Natural killer cell (primary cell): ENCODE results near the gene TLE3. TPM values are rescaled to one million over a fixed set of nuclear protein-coding genes. Genes with fewer than 3 reads are reported as not detected.

ENCODE experiments used
- ATAC-seq, 3 donors: fragments of 150-1000 bp in 2 of 3; fragments of 200-7000 bp in 1 of 3; cut with Tn5 transposase; 1 replicate in 1 of 3; 2 replicates in 2 of 3; pipeline ENCODE4 v1.10.0; 2021; ENCODE audit warnings: mild to moderate bottlenecking in 2 of 3, moderate library complexity in 2 of 3
- DNase-seq, 2 donors: peaks; one replicate each; pipeline versions ENCODE4 v3.0.0 to v3.0.0-alpha.2; 2013 to 2021; ENCODE audit warnings: mixed read lengths in 1 of 2
- H3K27ac ChIP-seq: one replicate; pipeline ENCODE4 v1.5.1; 2013; ENCODE audit warnings: mild to moderate bottlenecking, low read length
- H3K27me3 ChIP-seq: one replicate; pipeline ENCODE4 v1.6.1; 2013; ENCODE audit warnings: low read length; ENCODE audit not compliant: control insufficient read depth, insufficient read depth
- H3K36me3 ChIP-seq: one replicate; pipeline ENCODE4 v1.6.1; 2013; ENCODE audit warnings: low read length; ENCODE audit not compliant: control insufficient read depth, insufficient read depth
- H3K4me1 ChIP-seq: one replicate; pipeline ENCODE4 v1.6.1; 2013; ENCODE audit warnings: low read length; ENCODE audit not compliant: control insufficient read depth, insufficient read depth
- H3K4me3 ChIP-seq: one replicate; pipeline ENCODE4 v1.5.1; 2013; ENCODE audit warnings: low read length
- H3K9me3 ChIP-seq: one replicate; pipeline ENCODE4 v1.6.1; 2013; ENCODE audit warnings: low read length; ENCODE audit not compliant: control insufficient read depth, insufficient read depth
- H3K27ac Mint-ChIP-seq, 2 donors: one replicate each; pipeline ENCODE4 v1.8.0; 2022; ENCODE audit warnings: mild to moderate bottlenecking in 2 of 2, mixed read lengths in 2 of 2, moderate library complexity in 1 of 2
- H3K27me3 Mint-ChIP-seq, 2 donors: one replicate each; pipeline ENCODE4 v1.8.0; 2022; ENCODE audit warnings: low read depth in 2 of 2, mixed read lengths in 2 of 2
- H3K36me3 Mint-ChIP-seq: one replicate; pipeline ENCODE4 v1.8.0; 2022; ENCODE audit warnings: mixed read lengths
- H3K4me1 Mint-ChIP-seq, 2 donors: one replicate each; pipeline ENCODE4 v1.8.0; 2022; ENCODE audit warnings: mixed read lengths in 2 of 2
- H3K4me3 Mint-ChIP-seq: one replicate; pipeline ENCODE4 v1.8.0; 2022; ENCODE audit warnings: mild to moderate bottlenecking, moderate library complexity, mixed read lengths
- H3K9me3 Mint-ChIP-seq, 2 donors: one replicate each; pipeline ENCODE4 v1.8.0; 2022; ENCODE audit warnings: mixed read lengths in 2 of 2
- WGBS: methylation state at CpG from one replicate; pipeline ENCODE4 v1.1.7; 2013; ENCODE audit warnings: missing lambda C conversion rate; ENCODE audit not compliant: insufficient coverage; 5-methylcytosine and 5-hydroxymethylcytosine counted together
- intact Hi-C: fragments of 100-400 bp; cut with micrococcal nuclease; formaldehyde crosslinking; loops from one replicate; pipeline ENCODE4 v1.14.2; 2022
- total RNA-seq, 4 donors: library from RNA; stranded (reverse); fragments of 120-200 nt in 1 of 4; gene quantifications; one replicate each; pipeline versions ENCODE4 v1.2.3 to v1.2.4, GENCODE V29; 2013 to 2022
- TF ChIP-seq, protein P1 (sequence below): fragments of 200-600 bp; IDR thresholded peaks from one replicate; pipeline ENCODE4 v1.8.0; 2022; ENCODE audit warnings: antibody characterized with exemption

The TLE3 gene
- total RNA-seq, 3 donors from 2014 or later (not counting 1 experiment from before 2014, with no cell fraction given): 32.1 to 94.9 (median 36.7) TPM

DNA sequence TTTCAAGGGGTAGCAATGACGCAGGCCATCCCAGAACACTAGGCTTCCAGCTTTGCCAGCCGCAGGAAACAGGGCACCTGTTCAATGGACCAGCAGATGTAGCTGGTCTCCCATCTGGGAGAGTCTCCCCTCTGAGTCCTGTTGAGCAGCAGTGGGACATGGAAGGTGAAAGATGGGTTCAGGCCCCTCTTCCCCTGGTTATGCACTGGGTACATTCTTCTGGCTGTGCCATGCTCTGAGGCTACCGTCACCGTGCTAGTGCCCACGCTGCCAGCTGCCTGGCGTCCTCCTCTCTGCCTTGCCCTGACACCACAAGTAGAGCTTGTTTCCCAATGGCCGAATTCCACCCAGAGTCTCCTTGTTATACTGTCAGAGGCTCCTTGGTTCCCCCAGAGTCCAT is 63.1 kb downstream of the TLE3 start:
- peaks cover 12% of the 10 kb centered on the region for H3K4me1 ChIP-seq
- no peaks in the 10 kb centered on the region for H3K9me3 Mint-ChIP-seq

DNA sequence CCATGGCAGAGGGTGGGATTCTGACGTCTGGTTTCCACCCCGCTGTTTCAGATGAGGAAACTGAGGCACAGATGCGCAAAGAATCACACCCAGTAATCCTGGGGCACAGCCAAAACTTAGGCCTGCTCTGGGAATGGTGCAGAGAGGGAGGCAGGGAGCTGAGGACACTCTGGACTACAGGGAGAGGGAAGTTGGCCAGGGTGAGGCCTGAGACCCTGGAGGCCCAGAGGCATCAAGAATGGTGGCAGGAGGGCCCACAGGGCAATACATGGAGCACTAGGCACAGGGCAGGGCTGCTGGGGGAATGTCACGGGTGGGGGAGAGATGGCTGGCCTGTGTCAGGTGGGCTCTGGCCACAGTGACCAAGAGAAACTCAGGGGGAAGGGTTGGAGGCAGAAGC is 63.6 kb downstream of the TLE3 start:
- ATAC-seq (no peak), DNase-seq (no peak)
- Histone ChIP-seq H3K27me3 (no peaks in the 10 kb centered on the region), H3K27ac (no peak overlapping the region), H3K4me1 (peaks cover 12% of the 10 kb centered on the region), H3K4me3 (no peak overlapping the region), H3K36me3 (no peaks in the 10 kb centered on the region), H3K9me3 (no peaks in the 10 kb centered on the region)
- WGBS: 95% methylated on average over 4 of the region's 4 CpGs
- no peaks in the 10 kb centered on the region for H3K4me1 Mint-ChIP-seq
- H3K9me3 Mint-ChIP-seq: no peaks in the 10 kb centered on the region
- no peak overlapping the region for H3K27ac Mint-ChIP-seq
- no peaks in the 10 kb centered on the region for H3K36me3 Mint-ChIP-seq
- TF ChIP-seq, protein P1, sequence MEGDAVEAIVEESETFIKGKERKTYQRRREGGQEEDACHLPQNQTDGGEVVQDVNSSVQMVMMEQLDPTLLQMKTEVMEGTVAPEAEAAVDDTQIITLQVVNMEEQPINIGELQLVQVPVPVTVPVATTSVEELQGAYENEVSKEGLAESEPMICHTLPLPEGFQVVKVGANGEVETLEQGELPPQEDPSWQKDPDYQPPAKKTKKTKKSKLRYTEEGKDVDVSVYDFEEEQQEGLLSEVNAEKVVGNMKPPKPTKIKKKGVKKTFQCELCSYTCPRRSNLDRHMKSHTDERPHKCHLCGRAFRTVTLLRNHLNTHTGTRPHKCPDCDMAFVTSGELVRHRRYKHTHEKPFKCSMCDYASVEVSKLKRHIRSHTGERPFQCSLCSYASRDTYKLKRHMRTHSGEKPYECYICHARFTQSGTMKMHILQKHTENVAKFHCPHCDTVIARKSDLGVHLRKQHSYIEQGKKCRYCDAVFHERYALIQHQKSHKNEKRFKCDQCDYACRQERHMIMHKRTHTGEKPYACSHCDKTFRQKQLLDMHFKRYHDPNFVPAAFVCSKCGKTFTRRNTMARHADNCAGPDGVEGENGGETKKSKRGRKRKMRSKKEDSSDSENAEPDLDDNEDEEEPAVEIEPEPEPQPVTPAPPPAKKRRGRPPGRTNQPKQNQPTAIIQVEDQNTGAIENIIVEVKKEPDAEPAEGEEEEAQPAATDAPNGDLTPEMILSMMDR: no peak
- no peak overlapping the region for H3K4me3 Mint-ChIP-seq
- intact Hi-C loops: no loop called here
- H3K27me3 Mint-ChIP-seq: peaks cover 4 to 11% of the 10 kb centered on the region in 2 donors

More for the DNA sequence above, 63.1 kb downstream of the TLE3 start:
- Histone ChIP-seq H3K27me3 (no peaks in the 10 kb centered on the region), H3K4me3 (no peak overlapping the region), H3K36me3 (no peaks in the 10 kb centered on the region), H3K27ac (no peak overlapping the region), H3K9me3 (no peaks in the 10 kb centered on the region)
- intact Hi-C loops: no loop called here
- no peak overlapping the region for H3K27ac Mint-ChIP-seq
- no peaks in the 10 kb centered on the region for H3K4me1 Mint-ChIP-seq
- H3K36me3 Mint-ChIP-seq: no peaks in the 10 kb centered on the region
- peaks cover 3 to 11% of the 10 kb centered on the region in 2 donors for H3K27me3 Mint-ChIP-seq
- TF ChIP-seq, protein P1: no peak
- 93% methylated on average over 7 of the region's 7 CpGs for WGBS
- no peak overlapping the region for H3K4me3 Mint-ChIP-seq
- ATAC-seq: no peak
- DNase-seq: no peak

DNA sequence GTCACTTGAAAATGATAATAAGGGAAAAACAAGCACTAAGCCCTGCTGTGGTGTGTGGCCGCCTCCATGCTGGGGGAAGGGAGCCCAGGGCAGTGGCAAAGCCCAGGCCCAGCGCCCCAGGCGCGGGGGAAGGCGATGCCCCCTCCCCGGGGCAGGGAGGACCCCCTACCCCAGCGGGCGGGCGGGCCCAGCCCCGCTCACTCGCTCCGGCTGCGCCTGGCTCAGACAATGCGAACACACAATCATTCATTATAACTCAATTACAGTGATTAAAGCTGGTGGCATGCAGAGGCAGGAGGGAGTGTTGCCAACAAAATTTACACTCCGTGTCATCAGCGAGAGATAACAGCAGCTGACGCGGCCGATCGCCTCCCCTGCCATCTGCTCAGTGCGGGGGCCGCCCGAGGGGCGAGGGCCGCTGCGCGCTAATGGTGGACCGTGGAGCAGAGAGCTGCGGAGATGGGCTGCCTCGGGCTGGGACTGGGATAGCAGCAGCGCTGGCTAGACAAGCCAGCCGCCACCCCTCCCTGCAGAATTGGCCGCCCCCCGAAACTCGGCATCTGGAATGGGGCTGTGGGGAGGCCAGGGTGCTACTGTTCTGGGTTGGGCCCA is 64.1 kb downstream of the TLE3 start:
- no peak overlapping the region for H3K4me3 Mint-ChIP-seq
- Histone ChIP-seq H3K4me3 (no peak overlapping the region), H3K27me3 (no peaks in the 10 kb centered on the region), H3K36me3 (no peaks in the 10 kb centered on the region), H3K27ac (no peak overlapping the region), H3K4me1 (peaks cover 12% of the 10 kb centered on the region), H3K9me3 (no peaks in the 10 kb centered on the region)
- H3K4me1 Mint-ChIP-seq: no peaks in the 10 kb centered on the region
- WGBS: 92% methylated on average over 30 of the region's 35 CpGs
- TF ChIP-seq, protein P1: no peak
- intact Hi-C loops: no loop called here
- H3K27me3 Mint-ChIP-seq: peaks cover 6 to 7% of the 10 kb centered on the region in 2 donors
- no peaks in the 10 kb centered on the region for H3K36me3 Mint-ChIP-seq
- no peak for DNase-seq
- no peaks in the 10 kb centered on the region for H3K9me3 Mint-ChIP-seq
- no peak overlapping the region for H3K27ac Mint-ChIP-seq
- no peak for ATAC-seq

DNA sequence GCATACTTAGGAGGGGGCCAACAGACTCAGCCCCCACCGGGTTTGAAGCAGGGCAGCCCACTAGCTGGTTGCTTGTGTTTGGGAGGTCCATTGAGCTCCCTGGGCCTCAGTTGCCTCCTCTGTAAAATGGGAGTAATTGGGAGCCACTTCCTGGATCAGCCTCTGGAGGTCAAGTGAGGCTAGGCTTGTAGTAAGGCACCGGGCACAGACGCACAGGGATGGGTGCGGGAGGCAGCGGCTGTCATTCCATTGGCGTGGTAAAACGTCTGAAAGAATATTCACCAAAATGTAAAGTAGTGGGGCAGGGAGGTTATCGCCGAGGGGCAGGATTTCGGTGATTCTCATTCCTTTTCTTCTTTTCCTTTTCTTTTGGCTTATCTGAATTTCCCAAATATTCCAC is 64.6 kb downstream of the TLE3 start:
- Histone ChIP-seq H3K4me1 (peaks cover 12% of the 10 kb centered on the region), H3K27ac (no peak overlapping the region), H3K4me3 (no peak overlapping the region), H3K9me3 (no peaks in the 10 kb centered on the region), H3K27me3 (no peaks in the 10 kb centered on the region), H3K36me3 (no peaks in the 10 kb centered on the region)
- H3K27ac Mint-ChIP-seq: no peak overlapping the region
- no peak for ATAC-seq
- no peak for DNase-seq
- peaks cover 7 to 8% of the 10 kb centered on the region in 2 donors for H3K27me3 Mint-ChIP-seq
- no peaks in the 10 kb centered on the region for H3K4me1 Mint-ChIP-seq
- intact Hi-C loops: no loop called here
- no peak overlapping the region for H3K4me3 Mint-ChIP-seq
- H3K36me3 Mint-ChIP-seq: no peaks in the 10 kb centered on the region
- WGBS: 92% methylated on average over 7 of the region's 10 CpGs
- TF ChIP-seq, protein P1: no peak
- H3K9me3 Mint-ChIP-seq: no peaks in the 10 kb centered on the region
